ENCODE measurements around the gene CDH13.

CDH13 gene

GRCh38 chr16:83318390-83318789 is 691.6 kb downstream of the CDH13 start:
- TF ChIP-seq ELK4 (IDR thresholded peaks at IDR 0.05; ENCODE audit: borderline replicate concordance, low read depth, low read length) (no peak), ZNF239 (tag by site-specific recombination; IDR thresholded peaks at IDR 0.05) (no peak), TCF7L2 (IDR thresholded peaks at IDR 0.05; ENCODE audit: borderline replicate concordance, low read depth, low read length) (no peak), GLIS1 (tag by site-specific recombination; IDR thresholded peaks at IDR 0.05) (no peak), OVOL3 (tag by site-specific recombination; IDR thresholded peaks at IDR 0.05) (no peak), RBAK (tag by site-specific recombination; IDR thresholded peaks at IDR 0.05) (no peak), ZNF184 (tag by site-specific recombination; IDR thresholded peaks at IDR 0.05) (no peak), ZNF510 (tag by site-specific recombination; IDR thresholded peaks at IDR 0.05; ENCODE audit: insufficient replicate concordance) (no peak), FEZF1 (tag by site-specific recombination; IDR thresholded peaks at IDR 0.05) (no peak), PRDM10 (tag by site-specific recombination; IDR thresholded peaks at IDR 0.05) (no peak), ZBTB7A (tag by site-specific recombination; IDR thresholded peaks at IDR 0.05; ENCODE audit: low read depth) (no peak), ZNF660 (tag by site-specific recombination; IDR thresholded peaks at IDR 0.05) (no peak), SP2 (tag by site-specific recombination; IDR thresholded peaks at IDR 0.05) (no peak), ZNF324 (tag by site-specific recombination; IDR thresholded peaks at IDR 0.05) (no peak), ZNF280D (tag by site-specific recombination; IDR thresholded peaks at IDR 0.05) (no peak)
- TF ChIP-seq, protein P1, sequence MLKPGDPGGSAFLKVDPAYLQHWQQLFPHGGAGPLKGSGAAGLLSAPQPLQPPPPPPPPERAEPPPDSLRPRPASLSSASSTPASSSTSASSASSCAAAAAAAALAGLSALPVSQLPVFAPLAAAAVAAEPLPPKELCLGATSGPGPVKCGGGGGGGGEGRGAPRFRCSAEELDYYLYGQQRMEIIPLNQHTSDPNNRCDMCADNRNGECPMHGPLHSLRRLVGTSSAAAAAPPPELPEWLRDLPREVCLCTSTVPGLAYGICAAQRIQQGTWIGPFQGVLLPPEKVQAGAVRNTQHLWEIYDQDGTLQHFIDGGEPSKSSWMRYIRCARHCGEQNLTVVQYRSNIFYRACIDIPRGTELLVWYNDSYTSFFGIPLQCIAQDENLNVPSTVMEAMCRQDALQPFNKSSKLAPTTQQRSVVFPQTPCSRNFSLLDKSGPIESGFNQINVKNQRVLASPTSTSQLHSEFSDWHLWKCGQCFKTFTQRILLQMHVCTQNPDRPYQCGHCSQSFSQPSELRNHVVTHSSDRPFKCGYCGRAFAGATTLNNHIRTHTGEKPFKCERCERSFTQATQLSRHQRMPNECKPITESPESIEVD (tag by site-specific recombination; IDR thresholded peaks at IDR 0.05) = no peak
- TF ChIP-seq, protein P2, sequence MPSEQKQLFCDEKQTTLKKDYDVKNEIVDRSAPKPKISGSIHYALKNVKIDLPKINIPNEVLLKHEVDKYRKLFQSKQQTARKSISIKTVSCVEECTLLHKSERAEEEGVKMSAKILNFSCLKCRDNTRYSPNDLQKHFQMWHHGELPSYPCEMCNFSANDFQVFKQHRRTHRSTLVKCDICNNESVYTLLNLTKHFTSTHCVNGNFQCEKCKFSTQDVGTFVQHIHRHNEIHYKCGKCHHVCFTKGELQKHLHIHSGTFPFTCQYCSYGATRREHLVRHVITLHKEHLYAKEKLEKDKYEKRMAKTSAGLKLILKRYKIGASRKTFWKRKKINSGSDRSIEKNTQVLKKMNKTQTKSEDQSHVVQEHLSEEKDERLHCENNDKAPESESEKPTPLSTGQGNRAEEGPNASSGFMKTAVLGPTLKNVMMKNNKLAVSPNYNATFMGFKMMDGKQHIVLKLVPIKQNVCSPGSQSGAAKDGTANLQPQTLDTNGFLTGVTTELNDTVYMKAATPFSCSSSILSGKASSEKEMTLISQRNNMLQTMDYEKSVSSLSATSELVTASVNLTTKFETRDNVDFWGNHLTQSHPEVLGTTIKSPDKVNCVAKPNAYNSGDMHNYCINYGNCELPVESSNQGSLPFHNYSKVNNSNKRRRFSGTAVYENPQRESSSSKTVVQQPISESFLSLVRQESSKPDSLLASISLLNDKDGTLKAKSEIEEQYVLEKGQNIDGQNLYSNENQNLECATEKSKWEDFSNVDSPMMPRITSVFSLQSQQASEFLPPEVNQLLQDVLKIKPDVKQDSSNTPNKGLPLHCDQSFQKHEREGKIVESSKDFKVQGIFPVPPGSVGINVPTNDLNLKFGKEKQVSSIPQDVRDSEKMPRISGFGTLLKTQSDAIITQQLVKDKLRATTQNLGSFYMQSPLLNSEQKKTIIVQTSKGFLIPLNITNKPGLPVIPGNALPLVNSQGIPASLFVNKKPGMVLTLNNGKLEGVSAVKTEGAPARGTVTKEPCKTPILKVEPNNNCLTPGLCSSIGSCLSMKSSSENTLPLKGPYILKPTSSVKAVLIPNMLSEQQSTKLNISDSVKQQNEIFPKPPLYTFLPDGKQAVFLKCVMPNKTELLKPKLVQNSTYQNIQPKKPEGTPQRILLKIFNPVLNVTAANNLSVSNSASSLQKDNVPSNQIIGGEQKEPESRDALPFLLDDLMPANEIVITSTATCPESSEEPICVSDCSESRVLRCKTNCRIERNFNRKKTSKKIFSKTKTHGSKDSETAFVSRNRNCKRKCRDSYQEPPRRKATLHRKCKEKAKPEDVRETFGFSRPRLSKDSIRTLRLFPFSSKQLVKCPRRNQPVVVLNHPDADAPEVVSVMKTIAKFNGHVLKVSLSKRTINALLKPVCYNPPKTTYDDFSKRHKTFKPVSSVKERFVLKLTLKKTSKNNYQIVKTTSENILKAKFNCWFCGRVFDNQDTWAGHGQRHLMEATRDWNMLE (tag by site-specific recombination; conservative IDR thresholded peaks at IDR 0.05; ENCODE audit: low read depth) = no peak
- TF ChIP-seq, protein P3, sequence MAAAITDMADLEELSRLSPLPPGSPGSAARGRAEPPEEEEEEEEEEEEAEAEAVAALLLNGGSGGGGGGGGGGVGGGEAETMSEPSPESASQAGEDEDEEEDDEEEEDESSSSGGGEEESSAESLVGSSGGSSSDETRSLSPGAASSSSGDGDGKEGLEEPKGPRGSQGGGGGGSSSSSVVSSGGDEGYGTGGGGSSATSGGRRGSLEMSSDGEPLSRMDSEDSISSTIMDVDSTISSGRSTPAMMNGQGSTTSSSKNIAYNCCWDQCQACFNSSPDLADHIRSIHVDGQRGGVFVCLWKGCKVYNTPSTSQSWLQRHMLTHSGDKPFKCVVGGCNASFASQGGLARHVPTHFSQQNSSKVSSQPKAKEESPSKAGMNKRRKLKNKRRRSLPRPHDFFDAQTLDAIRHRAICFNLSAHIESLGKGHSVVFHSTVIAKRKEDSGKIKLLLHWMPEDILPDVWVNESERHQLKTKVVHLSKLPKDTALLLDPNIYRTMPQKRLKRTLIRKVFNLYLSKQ (tag by site-specific recombination; IDR thresholded peaks at IDR 0.05; ENCODE audit: borderline replicate concordance) = no peak
- TF ChIP-seq, protein P4, sequence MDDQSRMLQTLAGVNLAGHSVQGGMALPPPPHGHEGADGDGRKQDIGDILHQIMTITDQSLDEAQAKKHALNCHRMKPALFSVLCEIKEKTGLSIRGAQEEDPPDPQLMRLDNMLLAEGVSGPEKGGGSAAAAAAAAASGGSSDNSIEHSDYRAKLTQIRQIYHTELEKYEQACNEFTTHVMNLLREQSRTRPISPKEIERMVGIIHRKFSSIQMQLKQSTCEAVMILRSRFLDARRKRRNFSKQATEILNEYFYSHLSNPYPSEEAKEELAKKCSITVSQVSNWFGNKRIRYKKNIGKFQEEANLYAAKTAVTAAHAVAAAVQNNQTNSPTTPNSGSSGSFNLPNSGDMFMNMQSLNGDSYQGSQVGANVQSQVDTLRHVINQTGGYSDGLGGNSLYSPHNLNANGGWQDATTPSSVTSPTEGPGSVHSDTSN (CRISPR knock-in tag; IDR thresholded peaks at IDR 0.05) = no peak
- ChIA-PET POLR2A (no interaction called here), CTCF (no interaction called here)
- H3K27ac ChIP-seq (ENCODE audit: extremely low read depth, low read depth, low read length) = no peak overlapping the region
- H3K4me3 ChIP-seq (ENCODE audit: low read depth, low read length) = no peak overlapping the region
- no peaks in the 10 kb centered on the region for H3K36me3 ChIP-seq (ENCODE audit: control insufficient read depth in 2 of 2, insufficient read depth in 1 of 2, low read length in 2 of 2)
- no peaks in the 10 kb centered on the region for H3K9me3 ChIP-seq (ENCODE audit: control insufficient read depth, insufficient read depth, low read depth, low read length)
- no peaks in the 10 kb centered on the region for H3K4me1 ChIP-seq (ENCODE audit: control insufficient read depth, insufficient read depth, low read length)

Data from HEK293 (cell line).